Eye (tissue), 1 donor: ENCODE results near the gene SMARCC1.

Source experiments
- DNase-seq: peaks from one replicate; pipeline ENCODE4 v3.0.0-alpha.2; 2015

Gene SMARCC1

DNA sequence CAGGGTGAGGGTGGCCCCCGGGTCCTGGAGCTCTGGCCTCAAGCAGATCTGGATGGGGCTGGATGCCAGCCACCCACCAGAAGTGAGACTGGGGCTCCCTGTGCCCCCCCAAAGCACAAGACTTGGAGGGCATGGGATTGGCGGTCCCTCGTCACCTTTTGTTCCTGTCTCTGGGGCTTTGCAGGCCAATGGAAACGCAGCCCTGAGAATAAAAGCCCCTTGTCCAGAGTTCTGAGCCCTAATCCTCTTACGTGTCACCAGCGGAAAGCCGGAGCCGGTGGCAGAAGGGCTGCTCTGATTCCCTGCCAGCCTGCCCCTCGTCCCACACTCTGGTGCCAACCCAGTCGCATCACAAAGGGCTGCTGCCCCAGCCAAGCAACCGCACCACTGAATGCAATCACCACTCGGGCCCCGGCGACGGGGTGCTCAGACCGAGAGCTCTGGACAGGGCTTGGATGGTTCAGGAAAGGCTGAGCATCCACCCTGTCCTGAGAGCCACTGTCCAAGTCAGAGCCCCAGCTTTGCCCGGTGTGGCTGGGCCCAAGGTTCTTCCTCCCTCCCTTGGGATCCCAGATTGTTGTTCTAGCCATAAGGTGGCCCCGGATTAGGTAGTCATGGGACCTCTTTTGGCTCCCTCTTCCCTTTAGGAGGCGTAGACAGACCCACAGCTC, 245.3 kb downstream of the SMARCC1 start:
- peak; percentile 24 for DNase-seq
